ENCODE results near the gene TSPAN2. TPM values are rescaled to one million over a fixed set of nuclear protein-coding genes. Genes with fewer than 3 reads are reported as not detected.

TSPAN2 gene
- total RNA-seq, 4 donors from 2014 or later, result 0.73 to 1.8 (median 1.2) TPM

DNA sequence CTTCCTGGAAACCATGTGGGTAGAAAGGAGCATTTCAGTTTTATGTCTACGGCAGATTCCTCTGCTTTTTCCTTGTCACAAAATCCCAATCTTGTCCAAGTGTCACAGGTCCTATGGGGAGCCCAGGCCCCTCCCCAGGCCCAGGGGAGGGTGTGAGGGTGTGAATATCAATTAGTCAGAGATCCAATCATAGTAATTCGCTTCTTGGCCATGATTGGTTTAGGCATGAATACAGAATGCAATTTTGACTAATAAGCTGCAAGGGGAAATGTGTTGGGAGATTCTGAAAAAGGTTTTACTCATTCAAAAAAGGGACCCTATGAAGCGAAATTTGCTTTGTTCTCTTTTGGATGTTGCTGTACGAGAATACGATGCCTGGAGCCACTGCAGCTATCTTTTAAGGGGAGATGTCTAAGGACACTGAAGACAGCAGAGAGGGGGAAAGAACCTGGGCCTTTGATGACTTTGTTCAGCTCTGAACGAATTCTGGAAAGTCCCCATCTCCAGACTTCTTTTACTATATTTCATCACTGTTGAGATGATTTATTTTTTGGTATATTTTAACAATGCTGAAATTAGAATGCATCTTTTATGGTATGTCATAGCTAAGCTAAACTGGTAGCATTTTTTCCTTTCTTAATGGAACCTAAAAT is 18.2 kb downstream of the TSPAN2 start:
- H3K27me3 ChIP-seq, result peaks cover 11% of the 10 kb centered on the region
- H3K4me1 ChIP-seq, result peaks cover 22% of the 10 kb centered on the region
- TF ChIP-seq EP300 (IDR thresholded peaks at IDR 0.05) (no peak), CTCF (IDR thresholded peaks at IDR 0.05) (no peak), POLR2A (IDR thresholded peaks at IDR 0.05) (no peak), POLR2AphosphoS5 (IDR thresholded peaks at IDR 0.05) (no peak)
- H3K4me3 ChIP-seq, result no peak overlapping the region
- 88% methylated on average over 6 of the region's 6 CpGs for WGBS
- H3K36me3 ChIP-seq, result no peaks in the 10 kb centered on the region
- no peaks in the 10 kb centered on the region for H3K9me3 ChIP-seq
- no peak overlapping the region for H3K27ac ChIP-seq
- DNase-seq (ENCODE audit: low spot score in 2 of 2), result no peak

GRCh38 chr1:115069659-115070308 is 19.5 kb downstream of the TSPAN2 start:
- TF ChIP-seq POLR2AphosphoS5 (IDR thresholded peaks at IDR 0.05), result no peak
- no peak for TF ChIP-seq EP300 (IDR thresholded peaks at IDR 0.05)
- DNase-seq (ENCODE audit: low spot score in 2 of 2), result no peak
- Histone ChIP-seq H3K27ac (no peak overlapping the region), H3K9me3 (no peaks in the 10 kb centered on the region), H3K4me3 (no peak overlapping the region), H3K36me3 (no peaks in the 10 kb centered on the region), H3K4me1 (peaks cover 23% of the 10 kb centered on the region), H3K27me3 (peaks cover 9% of the 10 kb centered on the region)
- WGBS, result 50% methylated on average over 7 of the region's 7 CpGs

- no peaks in the 10 kb centered on the region for H3K36me3 ChIP-seq
- WGBS, result 43% methylated on average over 12 of the region's 12 CpGs
- H3K27me3 ChIP-seq, result peaks cover 6% of the 10 kb centered on the region
- no peak for DNase-seq (ENCODE audit: low spot score in 2 of 2)
- H3K4me1 ChIP-seq, result peaks cover 26% of the 10 kb centered on the region
- H3K9me3 ChIP-seq, result no peaks in the 10 kb centered on the region
- H3K4me3 ChIP-seq, result no peak overlapping the region
- TF ChIP-seq CTCF (IDR thresholded peaks at IDR 0.05), result no peak
- TF ChIP-seq POLR2A (IDR thresholded peaks at IDR 0.05), result no peak
- TF ChIP-seq EP300 (IDR thresholded peaks at IDR 0.05), result no peak
- no peak for TF ChIP-seq POLR2AphosphoS5 (IDR thresholded peaks at IDR 0.05)
- no peak overlapping the region for H3K27ac ChIP-seq
Measured at GRCh38 chr1:115068826-115069585, 20.3 kb downstream of the TSPAN2 start.

DNA sequence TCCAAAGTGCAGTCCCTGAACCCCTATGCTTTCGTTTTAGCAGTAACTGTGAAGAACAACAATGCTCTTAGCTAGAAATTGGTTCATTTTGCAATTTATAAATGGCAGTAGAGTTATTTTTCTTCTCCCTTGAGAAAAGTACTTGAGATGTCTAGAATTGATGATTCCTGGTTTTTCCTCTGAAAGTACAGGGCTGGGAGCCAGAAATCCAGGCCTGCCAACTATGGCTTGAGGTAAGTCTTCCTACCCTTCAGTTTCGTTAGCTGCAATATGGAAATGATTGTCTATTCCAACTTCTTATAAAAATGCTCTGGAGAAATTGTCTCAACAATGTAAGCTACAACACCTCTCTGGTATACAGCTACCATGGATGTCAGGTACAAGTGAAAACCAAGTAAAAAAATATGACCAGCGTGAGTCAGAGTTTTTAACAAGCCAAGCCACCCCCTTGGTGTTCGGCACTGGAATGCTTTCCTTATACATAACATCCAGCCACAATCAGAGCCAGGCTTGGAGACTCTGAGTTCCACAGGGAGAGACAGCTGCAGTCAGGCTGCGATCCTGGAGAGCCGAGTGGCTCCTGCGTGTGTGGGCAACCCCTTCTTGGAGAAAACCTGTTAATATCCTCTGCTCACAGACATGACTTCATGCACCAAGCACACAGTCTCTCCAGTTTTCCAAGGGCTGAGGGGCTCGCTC is 22.0 kb downstream of the TSPAN2 start:
- H3K27ac ChIP-seq, result no peak overlapping the region
- no peaks in the 10 kb centered on the region for H3K27me3 ChIP-seq

More for the DNA sequence above, 22.0 kb downstream of the TSPAN2 start:
- peaks cover 32% of the 10 kb centered on the region for H3K4me1 ChIP-seq
- WGBS, result 67% methylated on average over 7 of the region's 8 CpGs
- no peak for TF ChIP-seq EP300 (IDR thresholded peaks at IDR 0.05)
- no peak for TF ChIP-seq CTCF (IDR thresholded peaks at IDR 0.05)
- TF ChIP-seq POLR2AphosphoS5 (IDR thresholded peaks at IDR 0.05), result no peak
- no peak for TF ChIP-seq POLR2A (IDR thresholded peaks at IDR 0.05)
- no peak for DNase-seq (ENCODE audit: low spot score in 2 of 2)
- no peak overlapping the region for H3K4me3 ChIP-seq
- no peaks in the 10 kb centered on the region for H3K36me3 ChIP-seq
- H3K9me3 ChIP-seq, result no peaks in the 10 kb centered on the region
